Measurements from ENCODE around the gene PCSK5. TPM values are rescaled to one million over a fixed set of nuclear protein-coding genes. Genes with fewer than 3 reads are reported as not detected.

Gene PCSK5
- total RNA-seq, 4 donors from 2014 or later, result 9.6 to 41.8 (median 15.1) TPM

GRCh38 chr9:76219560-76220151 lies 329.2 kb downstream of the PCSK5 start:
- Histone ChIP-seq H3K4me1 (no peaks in the 10 kb centered on the region), H3K27ac (no peak overlapping the region), H3K36me3 (no peaks in the 10 kb centered on the region), H3K27me3 (no peaks in the 10 kb centered on the region), H3K4me3 (replicated peaks in 1 of 3) (no peak overlapping the region), H3K9me3 (no peaks in the 10 kb centered on the region)
- 65 to 67% methylated on average over 11 of the region's 11 CpGs for WGBS, 2 donors
- no peak for TF ChIP-seq POLR2A (IDR thresholded peaks at IDR 0.05)
- TF ChIP-seq CTCF (IDR thresholded peaks at IDR 0.05), result peak in 2 of 6 experiments; percentile 27 to 29
- DNase-seq, result peak in 1 of 2 donors; percentile 5
- intact Hi-C loops (cut with DNase I), result no loop called here

- intact Hi-C loops (cut with DNase I), result no loop called here
- Histone ChIP-seq H3K27ac (no peak overlapping the region), H3K4me3 (replicated peaks in 1 of 3) (no peak overlapping the region), H3K36me3 (no peaks in the 10 kb centered on the region), H3K9me3 (no peaks in the 10 kb centered on the region), H3K4me1 (no peaks in the 10 kb centered on the region), H3K27me3 (no peaks in the 10 kb centered on the region)
- no peak for DNase-seq
- 80 to 88% methylated on average over 6 of the region's 6 CpGs for WGBS, 2 donors
- TF ChIP-seq POLR2A (IDR thresholded peaks at IDR 0.05) (no peak), CTCF (IDR thresholded peaks at IDR 0.05) (no peak)
Observed at GRCh38 chr9:76221423-76221822, 330.9 kb downstream of the PCSK5 start.

- WGBS, 2 donors, result 42 to 48% methylated on average over 3 of the region's 3 CpGs
- DNase-seq, result no peak
- TF ChIP-seq CTCF (IDR thresholded peaks at IDR 0.05) (no peak), POLR2A (IDR thresholded peaks at IDR 0.05) (no peak)
- intact Hi-C loops (cut with DNase I), result no loop called here
- Histone ChIP-seq H3K9me3 (no peaks in the 10 kb centered on the region), H3K27ac (no peak overlapping the region), H3K27me3 (no peaks in the 10 kb centered on the region), H3K36me3 (no peaks in the 10 kb centered on the region), H3K4me1 (no peaks in the 10 kb centered on the region), H3K4me3 (replicated peaks in 1 of 3) (no peak overlapping the region)
Observed at GRCh38 chr9:76223749-76224340, 333.4 kb downstream of the PCSK5 start.

GRCh38 chr9:76227156-76227555 lies 336.7 kb downstream of the PCSK5 start:
- DNase-seq, result no peak
- TF ChIP-seq CTCF (IDR thresholded peaks at IDR 0.05), result no peak
- no peak for TF ChIP-seq POLR2A (IDR thresholded peaks at IDR 0.05)
- Histone ChIP-seq H3K4me3 (replicated peaks in 1 of 3) (no peak overlapping the region), H3K27ac (no peak overlapping the region), H3K4me1 (no peaks in the 10 kb centered on the region), H3K36me3 (no peaks in the 10 kb centered on the region), H3K27me3 (no peaks in the 10 kb centered on the region), H3K9me3 (no peaks in the 10 kb centered on the region)
- intact Hi-C loops (cut with DNase I), result no loop called here
- 74 to 90% methylated on average over 2 of the region's 2 CpGs for WGBS, 2 donors

GRCh38 chr9:76231001-76231400 lies 340.5 kb downstream of the PCSK5 start:
- TF ChIP-seq POLR2A (IDR thresholded peaks at IDR 0.05) (no peak), CTCF (IDR thresholded peaks at IDR 0.05) (no peak)
- no peak for DNase-seq
- Histone ChIP-seq H3K27ac (no peak overlapping the region), H3K4me3 (replicated peaks in 1 of 3) (no peak overlapping the region), H3K27me3 (no peaks in the 10 kb centered on the region), H3K4me1 (no peaks in the 10 kb centered on the region), H3K36me3 (no peaks in the 10 kb centered on the region), H3K9me3 (no peaks in the 10 kb centered on the region)
- intact Hi-C loops (cut with DNase I), result no loop called here
- 90% methylated on average over 5 of the region's 5 CpGs for WGBS, 2 donors
